IPS-20b (cell line): Measurements from ENCODE around the gene LCORL.
"Not testable (repeated sequence)": the region's sequence is repeated elsewhere in the genome, so short reads cannot be mapped to it uniquely, and the experiment has no call there.

Source experiments
- H3K27ac ChIP-seq: one replicate; pipeline ENCODE4 v1.5.1; 2013; ENCODE audit warnings: low read length
- H3K27me3 ChIP-seq: 2 replicates; pipeline ENCODE4 v1.6.1; 2013; ENCODE audit warnings: mild to moderate bottlenecking, low read length, inconsistent platforms; ENCODE audit not compliant: insufficient read depth
- H3K36me3 ChIP-seq: 2 replicates; pipeline ENCODE4 v1.6.1; 2013; ENCODE audit warnings: low read depth, mild to moderate bottlenecking, inconsistent platforms, low read length, moderate library complexity; ENCODE audit not compliant: insufficient read depth
- H3K4me1 ChIP-seq: 2 replicates; pipeline ENCODE4 v1.6.1; 2013; ENCODE audit warnings: mild to moderate bottlenecking, control low read depth, inconsistent platforms, low read length, moderate library complexity; ENCODE audit not compliant: insufficient read depth
- H3K4me3 ChIP-seq: 2 replicates; pipeline ENCODE4 v1.5.1; 2013; ENCODE audit warnings: mild to moderate bottlenecking, low read length, inconsistent platforms
- H3K9ac ChIP-seq: 2 replicates; pipeline ENCODE4 v1.6.1; 2013; ENCODE audit warnings: low read depth, mild to moderate bottlenecking, inconsistent platforms, low read length, moderate library complexity
- H3K9me3 ChIP-seq: 2 replicates; pipeline ENCODE4 v1.6.1; 2013; ENCODE audit warnings: mild to moderate bottlenecking, low read depth, low read length, inconsistent platforms; ENCODE audit not compliant: insufficient read depth

The LCORL gene

DNA sequence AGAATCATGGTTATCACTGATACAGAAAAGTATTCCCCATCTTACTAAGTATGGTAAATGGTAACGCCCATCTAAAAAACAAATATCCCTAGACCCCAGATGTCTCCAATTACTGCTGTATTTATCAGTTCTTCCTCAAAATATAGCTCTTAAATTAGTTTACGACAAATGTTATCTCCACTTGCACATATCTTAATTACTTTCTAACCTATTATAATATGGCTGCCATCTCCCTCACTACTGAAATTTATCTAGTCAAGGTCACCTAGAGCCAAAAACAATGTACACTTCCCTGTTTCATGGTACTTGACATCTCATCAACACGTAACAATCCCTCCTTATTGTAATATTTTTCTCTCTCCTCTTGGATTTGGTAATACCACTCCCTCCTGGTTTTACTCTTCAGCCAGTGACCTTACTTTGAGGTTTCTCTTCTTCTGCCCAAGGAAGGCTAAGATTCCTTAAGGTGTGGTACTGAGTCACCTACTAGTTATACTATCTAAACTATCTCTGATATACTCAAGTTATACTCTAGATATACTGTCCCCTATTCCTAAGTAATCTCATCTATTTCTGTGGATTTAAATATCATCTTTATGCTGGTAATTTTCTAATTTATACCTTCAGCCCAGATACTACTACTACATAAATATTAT is 8.6 kb downstream of the LCORL start:
- Histone ChIP-seq H3K27ac (no peak overlapping the region), H3K4me1 (no peaks in the 10 kb centered on the region), H3K9me3 (no peaks in the 10 kb centered on the region), H3K36me3 (no peaks in the 10 kb centered on the region), H3K9ac (no peak overlapping the region), H3K4me3 (no peak overlapping the region), H3K27me3 (no peaks in the 10 kb centered on the region)

GRCh38 chr4:18012134-18012806 is 9.3 kb downstream of the LCORL start:
- Histone ChIP-seq H3K27me3 (no peaks in the 10 kb centered on the region), H3K4me3 (no peak overlapping the region), H3K36me3 (no peaks in the 10 kb centered on the region), H3K27ac (no peak overlapping the region), H3K9ac (no peak overlapping the region), H3K4me1 (no peaks in the 10 kb centered on the region), H3K9me3 (no peaks in the 10 kb centered on the region)

- peaks cover 13% of the 10 kb centered on the region; the same call in 1 of the 2 replicates for H3K9me3 ChIP-seq
- H3K9ac ChIP-seq = no peak overlapping the region
Observed at GRCh38 chr4:18007625-18008024, 13.9 kb downstream of the LCORL start.

GRCh38 chr4:18006432-18006831 is 15.1 kb downstream of the LCORL start:
- H3K36me3 ChIP-seq, H3K4me3 ChIP-seq, H3K27me3 ChIP-seq, H3K27ac ChIP-seq, H3K9ac ChIP-seq, H3K4me1 ChIP-seq: not testable (repeated sequence)
- H3K9me3 ChIP-seq = peaks cover 13% of the 10 kb centered on the region; the same call in 1 of the 2 replicates

More at GRCh38 chr4:18007625-18008024, 13.9 kb downstream of the LCORL start:
- H3K36me3 ChIP-seq = 0 out of 2 replicates have a peak, but pooled peaks cover 6% of the 10 kb centered on the region
- no peak overlapping the region for H3K4me3 ChIP-seq
- H3K4me1 ChIP-seq = no peaks in the 10 kb centered on the region
- H3K27ac ChIP-seq = no peak overlapping the region
- H3K27me3 ChIP-seq = no peaks in the 10 kb centered on the region

DNA sequence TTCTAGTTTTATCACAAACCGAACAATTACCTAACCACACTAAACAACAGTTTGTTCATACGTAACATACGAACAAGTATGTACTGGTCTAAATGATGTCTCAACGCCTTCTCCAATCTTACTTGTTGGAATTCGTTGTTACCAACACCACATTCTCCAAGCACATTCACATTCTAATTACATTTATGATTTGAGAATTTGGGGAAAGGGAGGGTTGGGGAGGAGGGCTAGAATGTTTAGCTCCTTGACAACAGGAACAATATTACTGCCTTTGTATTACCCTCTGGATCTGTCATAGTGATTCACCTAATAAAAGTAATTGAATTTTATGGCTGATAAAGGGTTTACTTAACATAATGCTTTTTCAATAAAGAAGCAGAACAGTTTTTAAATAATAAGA is 24.4 kb downstream of the LCORL start:
- no peak overlapping the region for H3K27ac ChIP-seq
- no peak overlapping the region for H3K9ac ChIP-seq
- H3K36me3 ChIP-seq = no peaks in the 10 kb centered on the region
- H3K9me3 ChIP-seq = no peaks in the 10 kb centered on the region
- H3K4me1 ChIP-seq = peaks cover 4% of the 10 kb centered on the region; the same call in 1 of the 2 replicates
- no peak overlapping the region for H3K4me3 ChIP-seq
- no peaks in the 10 kb centered on the region for H3K27me3 ChIP-seq

DNA sequence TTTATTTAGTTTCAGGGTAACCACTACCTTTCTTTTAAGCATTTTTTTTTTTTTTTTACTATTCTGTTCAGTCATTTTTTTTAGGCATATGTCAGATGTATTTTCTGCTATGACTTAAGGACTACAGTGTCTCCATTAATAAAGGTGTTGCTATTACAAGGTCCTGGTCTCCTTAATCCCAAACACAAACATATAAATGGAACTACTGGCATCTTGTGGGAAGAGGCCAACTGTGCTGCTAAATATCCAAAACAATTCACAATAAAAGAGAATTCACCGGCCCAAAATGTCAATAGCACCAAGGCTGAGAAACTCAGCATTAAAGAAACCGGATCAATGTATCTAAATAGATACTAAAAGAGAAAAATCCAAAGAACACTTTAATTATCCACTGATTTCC is 26.4 kb downstream of the LCORL start:
- H3K4me3 ChIP-seq = no peak overlapping the region

GRCh38 chr4:17985832-17986231 is 35.7 kb downstream of the LCORL start:
- H3K9me3 ChIP-seq = peaks cover 33% of the 10 kb centered on the region
- no peak overlapping the region for H3K9ac ChIP-seq

More for the DNA sequence above, 26.4 kb downstream of the LCORL start:
- H3K9ac ChIP-seq = no peak overlapping the region
- peaks cover 4% of the 10 kb centered on the region; the same call in 1 of the 2 replicates for H3K4me1 ChIP-seq
- no peak overlapping the region for H3K27ac ChIP-seq
- H3K27me3 ChIP-seq = no peaks in the 10 kb centered on the region
- H3K9me3 ChIP-seq = no peaks in the 10 kb centered on the region
- no peaks in the 10 kb centered on the region for H3K36me3 ChIP-seq

GRCh38 chr4:17981063-17981462 is 40.5 kb downstream of the LCORL start:
- H3K27ac ChIP-seq = no peak overlapping the region
- H3K27me3 ChIP-seq = no peaks in the 10 kb centered on the region
- H3K36me3 ChIP-seq = no peaks in the 10 kb centered on the region
- H3K9me3 ChIP-seq = peaks cover 19% of the 10 kb centered on the region
- no peaks in the 10 kb centered on the region for H3K4me1 ChIP-seq
- H3K9ac ChIP-seq = no peak overlapping the region
- no peak overlapping the region for H3K4me3 ChIP-seq

More at GRCh38 chr4:17985832-17986231, 35.7 kb downstream of the LCORL start:
- Histone ChIP-seq H3K27me3 (no peaks in the 10 kb centered on the region), H3K36me3 (no peaks in the 10 kb centered on the region), H3K4me1 (no peaks in the 10 kb centered on the region), H3K4me3 (no peak overlapping the region), H3K27ac (no peak overlapping the region)

GRCh38 chr4:17968721-17969120 is 52.8 kb downstream of the LCORL start:
- H3K9ac ChIP-seq = no peak overlapping the region
- H3K36me3 ChIP-seq = no peaks in the 10 kb centered on the region
- no peaks in the 10 kb centered on the region for H3K9me3 ChIP-seq
- H3K27ac ChIP-seq = no peak overlapping the region
- no peaks in the 10 kb centered on the region for H3K27me3 ChIP-seq
- H3K4me3 ChIP-seq = no peak overlapping the region
- no peaks in the 10 kb centered on the region for H3K4me1 ChIP-seq

DNA sequence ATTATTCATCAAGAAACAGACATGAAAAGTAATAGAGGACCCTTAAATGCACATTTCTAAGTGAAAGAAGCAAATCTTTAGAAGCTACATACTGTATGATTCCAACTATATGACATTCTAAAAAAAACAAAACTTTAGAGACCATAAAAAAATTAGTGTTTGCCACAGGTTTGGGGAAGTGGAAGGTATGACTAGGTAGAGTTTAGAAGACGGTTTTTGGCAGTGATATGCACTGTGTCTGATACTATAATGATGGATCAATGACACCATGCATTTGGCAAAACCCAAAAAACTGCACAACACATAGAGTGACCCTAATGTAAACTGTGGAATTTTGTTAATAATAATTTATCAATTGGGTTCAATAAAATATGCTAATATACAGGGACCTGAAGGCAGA is 54.5 kb downstream of the LCORL start:
- Histone ChIP-seq H3K9me3 (no peaks in the 10 kb centered on the region), H3K27ac (no peak overlapping the region), H3K9ac (no peak overlapping the region), H3K27me3 (no peaks in the 10 kb centered on the region), H3K36me3 (no peaks in the 10 kb centered on the region), H3K4me1 (peaks cover 2% of the 10 kb centered on the region; the same call in 1 of the 2 replicates), H3K4me3 (no peak overlapping the region)

DNA sequence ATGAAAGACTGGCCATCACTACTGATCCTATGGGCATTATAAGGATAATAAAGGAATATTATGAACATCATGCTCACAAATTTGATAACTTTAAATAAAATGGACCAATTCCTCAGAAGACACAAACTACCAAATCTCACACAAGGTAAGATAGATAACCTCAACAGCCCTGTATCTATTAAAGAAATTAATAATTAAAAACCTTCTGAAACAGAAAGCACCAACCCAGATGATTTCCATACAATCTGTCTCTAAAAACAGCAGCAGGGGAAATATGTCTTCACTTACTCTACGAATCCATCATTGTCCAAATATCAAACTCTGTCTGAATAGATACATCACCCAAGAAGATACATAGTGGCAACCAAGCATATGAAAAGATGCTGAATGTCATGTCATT is 55.2 kb downstream of the LCORL start:
- no peaks in the 10 kb centered on the region for H3K27me3 ChIP-seq
- peaks cover 6% of the 10 kb centered on the region; the same call in 1 of the 2 replicates for H3K4me1 ChIP-seq
- no peaks in the 10 kb centered on the region for H3K9me3 ChIP-seq
- no peak overlapping the region for H3K4me3 ChIP-seq
- peaks cover 2% of the 10 kb centered on the region; the same call in 1 of the 2 replicates for H3K36me3 ChIP-seq
- no peak overlapping the region for H3K9ac ChIP-seq
- no peak overlapping the region for H3K27ac ChIP-seq

DNA sequence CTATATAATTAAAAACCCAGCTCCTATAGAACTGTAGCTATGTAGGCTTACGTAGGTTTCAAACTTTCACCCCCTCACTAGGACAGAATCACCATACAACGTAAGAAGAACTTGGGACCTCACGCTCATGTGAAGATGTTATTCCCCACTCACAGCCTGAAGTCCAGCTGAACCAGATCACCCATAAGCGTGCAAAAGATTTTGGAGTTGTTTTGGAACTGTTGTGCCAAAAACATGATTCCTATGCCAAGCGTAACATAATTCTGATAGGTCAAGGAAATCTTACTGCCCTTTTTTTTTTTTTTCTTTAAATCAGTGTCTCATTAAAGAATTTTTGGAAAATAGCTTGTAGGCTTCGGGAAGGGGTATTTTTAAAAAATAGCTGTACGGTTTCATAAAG is 57.0 kb downstream of the LCORL start:
- Histone ChIP-seq H3K36me3 (peaks cover 7% of the 10 kb centered on the region; the same call in 1 of the 2 replicates), H3K27ac (no peak overlapping the region), H3K9ac (no peak overlapping the region), H3K27me3 (no peaks in the 10 kb centered on the region), H3K4me3 (no peak overlapping the region), H3K4me1 (peaks cover 6% of the 10 kb centered on the region; the same call in 1 of the 2 replicates), H3K9me3 (no peaks in the 10 kb centered on the region)
